Esophagus squamous epithelium (tissue), 5 donors: ENCODE measurements around the gene ANO8. TPM values are rescaled to one million over a fixed set of nuclear protein-coding genes. Genes with fewer than 3 reads are reported as not detected.

Experiments
- DNase-seq: peaks from one replicate; lab custom pipeline; 2025; lab: John Stamatoyannopoulos, UW
- H3K27ac ChIP-seq, 4 donors: fragments of 200-600 bp; sonication (generic); one replicate each; pipeline ENCODE4 v1.5.1; 2016 to 2019; ENCODE audit warnings: mild to moderate bottlenecking in 1 of 4
- H3K27me3 ChIP-seq, 4 donors: fragments of 200-600 bp; sonication (generic); 1 replicate in 3 of 4; 2 replicates in 1 of 4; pipeline versions ENCODE4 v1.5.1 to v1.6.0; 2017 to 2021; ENCODE audit warnings: antibody characterized with exemption in 1 of 4
- H3K36me3 ChIP-seq, 3 donors: fragments of 200-600 bp; sonication (generic); one replicate each; pipeline ENCODE4 v1.5.1; 2016 to 2019
- H3K4me1 ChIP-seq, 3 donors: fragments of 200-600 bp; sonication (generic); one replicate each; pipeline ENCODE4 v1.5.1; 2017 to 2019
- H3K4me3 ChIP-seq, 4 donors: fragments of 200-600 bp; sonication (generic); 1 replicate in 3 of 4; 2 replicates in 1 of 4; pipeline ENCODE4 v1.5.1; 2016 to 2019; ENCODE audit warnings: mild to moderate bottlenecking in 2 of 4, moderate library complexity in 1 of 4
- H3K9me3 ChIP-seq, 3 donors: fragments of 200-600 bp; sonication (generic); one replicate each; pipeline ENCODE4 v1.5.1; 2016 to 2019
- CTCF ChIP-seq, 6 experiments: fragments of 450-650 bp in 4 of 6; fragments of 200-600 bp in 2 of 6; sonication (generic) in 2 of 6; IDR thresholded peaks; one replicate each; pipeline ENCODE4 v1.5.1; 2016 to 2019; ENCODE audit warnings: antibody characterized with exemption in 6 of 6, mild to moderate bottlenecking in 4 of 6, moderate library complexity in 4 of 6
- POLR2A ChIP-seq, 4 donors: fragments of 450-650 bp; IDR thresholded peaks; one replicate each; pipeline ENCODE4 v1.6.1; 2017; ENCODE audit warnings: antibody characterized with exemption in 4 of 4, mild to moderate bottlenecking in 4 of 4, moderate library complexity in 3 of 4
- WGBS, 2 donors: methylation state at CpG; one replicate each; pipeline ENCODE4 v1.1.5; 2018; 5-methylcytosine and 5-hydroxymethylcytosine counted together
- intact Hi-C: fragments of 100-400 bp; cut with DNase I; formaldehyde crosslinking; loops from one replicate; pipeline ENCODE4 v1.15.0; 2022
- total RNA-seq, 4 donors: library from RNA; depleted of rRNA; stranded (reverse); fragments of >200 nt; gene quantifications; one replicate each; pipeline ENCODE4 v1.1.0, GENCODE V29; 2016
- donor health status: DM: yes; HTN: yes; CAD: no.

Gene ANO8
- total RNA-seq, 4 donors from 2014 or later: 3.8 to 19.1 (median 6.5) TPM

DNA sequence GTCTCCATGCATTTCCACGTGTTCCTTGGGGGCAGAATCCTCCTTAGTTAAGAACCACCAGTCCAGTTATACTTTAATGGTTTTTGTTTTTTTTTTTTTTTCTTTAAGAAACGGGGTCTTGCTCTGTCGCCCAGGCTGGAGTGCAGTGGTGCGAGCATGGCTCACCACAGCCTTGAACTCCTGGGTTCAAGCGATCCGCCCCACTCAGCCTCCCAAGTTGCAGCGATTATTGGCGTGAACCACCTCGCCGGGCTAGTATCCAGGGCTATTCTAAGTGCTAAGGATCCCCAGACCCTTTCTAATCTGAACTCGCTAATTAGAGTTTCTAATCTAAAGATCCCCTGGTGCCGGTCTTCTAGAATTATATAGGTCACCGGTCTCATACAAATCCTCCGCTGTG lies 41.0 kb downstream of the ANO8 start:
- Histone ChIP-seq H3K4me3 (no peak overlapping the region), H3K27ac (no peak overlapping the region), H3K9me3 (no peaks in the 10 kb centered on the region), H3K27me3 (peaks cover 0 to 9% (median 0%) of the 10 kb centered on the region in 4 donors), H3K36me3 (peaks cover 0 to 18% (median 0%) of the 10 kb centered on the region in 3 donors), H3K4me1 (peaks cover 8 to 34% (median 8%) of the 10 kb centered on the region in 3 donors)
- intact Hi-C loops: loop anchor here (10.0 kb wide), 1 partner anchor 91 kb away; no protein-coding TSS in a partner anchor
- TF ChIP-seq POLR2A (IDR thresholded peaks at IDR 0.05) (no peak), CTCF (IDR thresholded peaks at IDR 0.05) (no peak)
- DNase-seq: no peak
- 83 to 93% methylated on average over 12 to 14 of the region's 14 CpGs for WGBS, 2 donors

- peaks cover 8 to 34% (median 8%) of the 10 kb centered on the region in 3 donors for H3K4me1 ChIP-seq
- H3K27ac ChIP-seq: peak overlapping the region; percentile 68 to 88 (median 79)
- no peaks in the 10 kb centered on the region for H3K9me3 ChIP-seq
- WGBS, 2 donors: 0% methylated on average over 2 to 16 of the region's 46 CpGs
- H3K36me3 ChIP-seq: peaks cover 0 to 7% (median 0%) of the 10 kb centered on the region in 3 donors
- peaks cover 0 to 11% (median 0%) of the 10 kb centered on the region in 4 donors for H3K27me3 ChIP-seq
- peak overlapping the region; percentile 54 to 72 (median 65) for H3K4me3 ChIP-seq
- no peak for DNase-seq
- intact Hi-C loops: loop anchor here (10.0 kb wide), 1 partner anchor 92 kb away; no protein-coding TSS in a partner anchor
- TF ChIP-seq POLR2A (IDR thresholded peaks at IDR 0.05): peak in 1 of 4 donors; percentile 34
- peak; percentile 60 to 85 (median 66) for TF ChIP-seq CTCF (IDR thresholded peaks at IDR 0.05)
Measured at GRCh38 chr19:17292301-17293074, 42.2 kb downstream of the ANO8 start.

DNA sequence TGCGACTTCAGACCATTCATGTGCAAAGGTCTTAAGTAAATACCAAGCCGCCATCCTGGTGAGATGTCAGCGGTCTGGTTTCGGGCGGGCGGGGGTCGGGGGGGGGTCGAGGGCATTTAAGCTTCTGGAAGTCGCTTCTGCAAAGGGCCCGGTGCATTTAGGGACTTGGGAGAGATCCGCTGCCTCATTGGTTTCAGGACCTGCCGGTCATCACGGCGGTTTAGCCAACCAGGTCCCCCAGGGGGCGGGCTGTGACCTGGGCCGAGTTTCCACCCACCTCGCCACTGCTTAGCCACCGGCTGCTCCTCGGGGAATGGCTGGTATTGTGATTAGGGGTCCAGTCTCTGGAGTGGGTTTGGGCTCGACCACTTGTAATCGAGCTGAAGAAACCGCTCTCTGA lies 45.2 kb downstream of the ANO8 start:
- Histone ChIP-seq H3K4me3 (no peak overlapping the region), H3K36me3 (peaks cover 0 to 6% (median 0%) of the 10 kb centered on the region in 3 donors), H3K4me1 (peaks cover 8 to 34% (median 8%) of the 10 kb centered on the region in 3 donors), H3K27ac (no peak overlapping the region), H3K27me3 (peaks cover 0 to 11% (median 0%) of the 10 kb centered on the region in 4 donors), H3K9me3 (no peaks in the 10 kb centered on the region)
- DNase-seq: no peak
- TF ChIP-seq POLR2A (IDR thresholded peaks at IDR 0.05) (no peak), CTCF (IDR thresholded peaks at IDR 0.05) (peak in 1 of 6 experiments; percentile 10)
- intact Hi-C loops: loop anchor here (10.0 kb wide), 1 partner anchor 85 kb away; no protein-coding TSS in a partner anchor
- WGBS, 2 donors: 15 to 38% methylated on average over 7 to 15 of the region's 22 CpGs

- no peaks in the 10 kb centered on the region for H3K9me3 ChIP-seq
- peaks cover 11 to 20% (median 12%) of the 10 kb centered on the region in 3 donors for H3K4me1 ChIP-seq
- H3K27ac ChIP-seq: no peak overlapping the region
- intact Hi-C loops: loop anchor here (10.0 kb wide), 1 partner anchor 82 kb away; no protein-coding TSS in a partner anchor
- TF ChIP-seq CTCF (IDR thresholded peaks at IDR 0.05) (no peak), POLR2A (IDR thresholded peaks at IDR 0.05) (no peak)
- WGBS, 2 donors: 84 to 85% methylated on average over 8 to 9 of the region's 9 CpGs
- H3K4me3 ChIP-seq: no peak overlapping the region
- no peak for DNase-seq
- H3K27me3 ChIP-seq: peaks cover 0 to 23% (median under 1%) of the 10 kb centered on the region in 4 donors
- no peaks in the 10 kb centered on the region for H3K36me3 ChIP-seq
Measured at GRCh38 chr19:17286752-17287151, 47.9 kb downstream of the ANO8 start.

DNA sequence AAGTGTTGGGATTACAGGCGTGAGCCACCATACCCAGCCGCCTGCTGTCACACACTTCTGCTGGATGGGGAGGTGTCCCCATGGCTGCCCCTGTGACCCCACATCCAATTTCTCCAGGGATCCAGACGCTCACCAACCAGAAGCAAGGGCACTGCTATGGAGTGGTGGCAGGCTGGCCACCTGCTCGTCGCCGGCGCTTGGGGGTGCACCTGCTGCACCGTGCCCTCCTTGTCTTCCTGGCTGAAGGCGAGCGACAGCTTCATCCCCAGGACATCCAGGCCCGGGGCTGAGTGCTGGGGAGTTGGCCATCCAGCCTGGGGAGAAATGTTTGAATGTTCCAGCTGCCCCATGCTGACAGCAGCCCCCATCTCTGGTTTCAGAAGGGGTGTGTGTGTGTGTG lies 48.4 kb downstream of the ANO8 start:
- Histone ChIP-seq H3K36me3 (no peaks in the 10 kb centered on the region), H3K9me3 (no peaks in the 10 kb centered on the region), H3K4me3 (no peak overlapping the region), H3K4me1 (peaks cover 14 to 24% (median 16%) of the 10 kb centered on the region in 3 donors), H3K27me3 (peaks cover 0 to 28% (median 2%) of the 10 kb centered on the region in 4 donors), H3K27ac (no peak overlapping the region)
- DNase-seq: no peak
- 100% methylated on average over 1 to 2 of the region's 11 CpGs for WGBS, 2 donors
- TF ChIP-seq CTCF (IDR thresholded peaks at IDR 0.05) (no peak), POLR2A (IDR thresholded peaks at IDR 0.05) (no peak)
- intact Hi-C loops: loop anchor here (10.0 kb wide), 1 partner anchor 81 kb away; no protein-coding TSS in a partner anchor
